Hepatocyte (in vitro differentiated cells): ENCODE data around the gene MME.

Experiments
- EZH2 ChIP-seq: fragments of 200-600 bp; sonication (generic); IDR thresholded peaks from 2 replicates; pipeline ENCODE4 v1.6.1; 2016; ENCODE audit warnings: antibody characterized with exemption, mild to moderate bottlenecking, borderline replicate concordance
- EZH2phosphoT487 ChIP-seq: fragments of 200-600 bp; sonication (generic); IDR thresholded peaks from one replicate; pipeline ENCODE4 v1.6.1; 2018; ENCODE audit warnings: antibody characterized with exemption, mild to moderate bottlenecking, low read depth, moderate library complexity; ENCODE audit not compliant: unreplicated experiment, severe bottlenecking
- TF ChIP-seq, protein P1 (sequence below): fragments of 200-600 bp; sonication (generic); IDR thresholded peaks from 2 replicates; pipeline ENCODE4 v1.5.1; 2016; ENCODE audit warnings: antibody characterized with exemption, mild to moderate bottlenecking; ENCODE audit not compliant: poor library complexity

DNA sequence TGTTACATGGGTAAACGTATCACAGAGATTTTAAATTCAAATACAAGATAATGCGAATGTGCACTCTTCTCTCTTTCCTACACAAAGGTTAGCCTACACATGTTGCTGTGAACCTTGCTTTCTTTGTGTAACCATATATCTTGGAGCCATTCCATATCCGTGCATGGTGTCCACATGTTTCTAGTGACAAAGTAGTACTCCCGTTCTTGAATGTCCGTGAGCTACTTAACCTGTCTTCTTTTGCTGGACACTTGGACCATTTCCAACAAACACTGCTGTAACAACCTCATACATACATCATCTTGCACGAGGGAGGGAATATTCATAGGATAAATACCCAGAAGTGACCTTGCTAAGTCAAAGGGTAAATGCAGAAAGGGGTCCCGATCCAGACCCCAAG is 138.3 kb downstream of the MME start:
- TF ChIP-seq, protein P1, sequence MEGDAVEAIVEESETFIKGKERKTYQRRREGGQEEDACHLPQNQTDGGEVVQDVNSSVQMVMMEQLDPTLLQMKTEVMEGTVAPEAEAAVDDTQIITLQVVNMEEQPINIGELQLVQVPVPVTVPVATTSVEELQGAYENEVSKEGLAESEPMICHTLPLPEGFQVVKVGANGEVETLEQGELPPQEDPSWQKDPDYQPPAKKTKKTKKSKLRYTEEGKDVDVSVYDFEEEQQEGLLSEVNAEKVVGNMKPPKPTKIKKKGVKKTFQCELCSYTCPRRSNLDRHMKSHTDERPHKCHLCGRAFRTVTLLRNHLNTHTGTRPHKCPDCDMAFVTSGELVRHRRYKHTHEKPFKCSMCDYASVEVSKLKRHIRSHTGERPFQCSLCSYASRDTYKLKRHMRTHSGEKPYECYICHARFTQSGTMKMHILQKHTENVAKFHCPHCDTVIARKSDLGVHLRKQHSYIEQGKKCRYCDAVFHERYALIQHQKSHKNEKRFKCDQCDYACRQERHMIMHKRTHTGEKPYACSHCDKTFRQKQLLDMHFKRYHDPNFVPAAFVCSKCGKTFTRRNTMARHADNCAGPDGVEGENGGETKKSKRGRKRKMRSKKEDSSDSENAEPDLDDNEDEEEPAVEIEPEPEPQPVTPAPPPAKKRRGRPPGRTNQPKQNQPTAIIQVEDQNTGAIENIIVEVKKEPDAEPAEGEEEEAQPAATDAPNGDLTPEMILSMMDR: no peak
- no peak for TF ChIP-seq EZH2
- TF ChIP-seq EZH2phosphoT487: no peak
